Neural progenitor cell (in vitro differentiated cells): Measurements from ENCODE around the gene AGAP6.
"Not testable (repeated sequence)": the region's sequence is repeated elsewhere in the genome, so short reads cannot be mapped to it uniquely, and the experiment has no call there.

ENCODE experiments used
- EZH2 ChIP-seq: fragments of 200-600 bp; sonication (generic); IDR thresholded peaks from 2 replicates; pipeline ENCODE4 v1.6.1; 2017; ENCODE audit warnings: antibody characterized with exemption, mild to moderate bottlenecking, moderate library complexity
- TF ChIP-seq, protein P1 (sequence below): fragments of 200-600 bp; sonication (generic); IDR thresholded peaks from 2 replicates; pipeline ENCODE4 v1.5.1; 2017; ENCODE audit warnings: antibody characterized with exemption, mild to moderate bottlenecking

DNA sequence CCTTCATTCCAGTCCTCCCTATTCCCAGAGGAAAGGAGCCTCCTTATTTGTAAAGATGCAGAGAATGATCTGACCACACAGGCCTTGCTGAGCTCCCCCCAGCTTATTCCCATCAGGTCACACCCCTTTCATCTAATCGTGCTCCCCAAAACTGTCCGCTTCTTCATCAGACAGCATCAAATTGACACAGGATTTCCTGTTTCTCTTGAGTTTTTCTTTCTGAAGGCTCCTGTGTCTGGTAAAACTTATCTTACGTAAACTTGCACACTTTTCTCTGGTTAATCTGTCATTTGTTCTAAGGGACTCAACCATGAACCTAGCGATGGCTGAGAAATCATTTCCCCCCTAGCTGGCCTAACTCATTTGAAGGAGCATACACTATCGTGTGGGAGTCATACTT is 59.4 kb downstream of the AGAP6 start:
- TF ChIP-seq, protein P1, sequence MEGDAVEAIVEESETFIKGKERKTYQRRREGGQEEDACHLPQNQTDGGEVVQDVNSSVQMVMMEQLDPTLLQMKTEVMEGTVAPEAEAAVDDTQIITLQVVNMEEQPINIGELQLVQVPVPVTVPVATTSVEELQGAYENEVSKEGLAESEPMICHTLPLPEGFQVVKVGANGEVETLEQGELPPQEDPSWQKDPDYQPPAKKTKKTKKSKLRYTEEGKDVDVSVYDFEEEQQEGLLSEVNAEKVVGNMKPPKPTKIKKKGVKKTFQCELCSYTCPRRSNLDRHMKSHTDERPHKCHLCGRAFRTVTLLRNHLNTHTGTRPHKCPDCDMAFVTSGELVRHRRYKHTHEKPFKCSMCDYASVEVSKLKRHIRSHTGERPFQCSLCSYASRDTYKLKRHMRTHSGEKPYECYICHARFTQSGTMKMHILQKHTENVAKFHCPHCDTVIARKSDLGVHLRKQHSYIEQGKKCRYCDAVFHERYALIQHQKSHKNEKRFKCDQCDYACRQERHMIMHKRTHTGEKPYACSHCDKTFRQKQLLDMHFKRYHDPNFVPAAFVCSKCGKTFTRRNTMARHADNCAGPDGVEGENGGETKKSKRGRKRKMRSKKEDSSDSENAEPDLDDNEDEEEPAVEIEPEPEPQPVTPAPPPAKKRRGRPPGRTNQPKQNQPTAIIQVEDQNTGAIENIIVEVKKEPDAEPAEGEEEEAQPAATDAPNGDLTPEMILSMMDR, result not testable (repeated sequence)
- TF ChIP-seq EZH2, result not testable (repeated sequence)
